NCI-H2081 (cell line): ENCODE data around the gene PRKCE.

Source experiments
- DNase-seq, 2 experiments: peaks; one replicate each; lab custom pipeline; 2025; lab: John Stamatoyannopoulos, UW

PRKCE gene

GRCh38 chr2:46045888-46046287, 394.4 kb downstream of the PRKCE start:
- DNase-seq: no peak

GRCh38 chr2:46047290-46047689, 395.8 kb downstream of the PRKCE start:
- DNase-seq: no peak

GRCh38 chr2:46048693-46049092, 397.2 kb downstream of the PRKCE start:
- no peak for DNase-seq

GRCh38 chr2:46050027-46050426, 398.6 kb downstream of the PRKCE start:
- no peak for DNase-seq

GRCh38 chr2:46050489-46050888, 399.0 kb downstream of the PRKCE start:
- DNase-seq: no peak

- no peak for DNase-seq
Observed at GRCh38 chr2:46051085-46051484, 399.6 kb downstream of the PRKCE start.

GRCh38 chr2:46053564-46053963, 402.1 kb downstream of the PRKCE start:
- DNase-seq: no peak

- no peak for DNase-seq
Observed at GRCh38 chr2:46056541-46056940, 405.1 kb downstream of the PRKCE start.

- no peak for DNase-seq
Observed at GRCh38 chr2:46058140-46058539, 406.7 kb downstream of the PRKCE start.

GRCh38 chr2:46062637-46063412, 411.4 kb downstream of the PRKCE start:
- DNase-seq: peak; percentile 73 to 78

GRCh38 chr2:46064396-46064795, 412.9 kb downstream of the PRKCE start:
- no peak for DNase-seq

GRCh38 chr2:46065152-46065551, 413.7 kb downstream of the PRKCE start:
- DNase-seq: no peak

GRCh38 chr2:46066116-46066515, 414.6 kb downstream of the PRKCE start:
- DNase-seq: no peak

GRCh38 chr2:46066601-46067000, 415.1 kb downstream of the PRKCE start:
- no peak for DNase-seq

GRCh38 chr2:46067062-46067461, 415.6 kb downstream of the PRKCE start:
- no peak for DNase-seq

GRCh38 chr2:46067501-46068305, 416.2 kb downstream of the PRKCE start:
- no peak for DNase-seq

- DNase-seq: no peak
Observed at GRCh38 chr2:46068636-46069035, 417.2 kb downstream of the PRKCE start.

- DNase-seq: no peak
Observed at GRCh38 chr2:46071074-46071473, 419.6 kb downstream of the PRKCE start.

GRCh38 chr2:46072101-46072820, 420.8 kb downstream of the PRKCE start:
- no peak for DNase-seq

GRCh38 chr2:46073540-46074046, 422.1 kb downstream of the PRKCE start:
- no peak for DNase-seq

GRCh38 chr2:46074501-46074900, 423.0 kb downstream of the PRKCE start:
- DNase-seq: no peak

- DNase-seq: no peak
Observed at GRCh38 chr2:46075848-46076247, 424.4 kb downstream of the PRKCE start.
